Panc1 (cell line): Measurements from ENCODE around the gene COQ9.

ENCODE experiments used
- TCF7L2 ChIP-seq: IDR thresholded peaks from 2 replicates; pipeline ENCODE4 v1.6.1; 2011; ENCODE audit warnings: mild to moderate bottlenecking, low read depth, low read length, inconsistent platforms
- TF ChIP-seq, protein P1 (sequence below): fragments of 450-650 bp; IDR thresholded peaks from 2 replicates; pipeline ENCODE4 v1.5.1; 2017; ENCODE audit warnings: mild to moderate bottlenecking

DNA sequence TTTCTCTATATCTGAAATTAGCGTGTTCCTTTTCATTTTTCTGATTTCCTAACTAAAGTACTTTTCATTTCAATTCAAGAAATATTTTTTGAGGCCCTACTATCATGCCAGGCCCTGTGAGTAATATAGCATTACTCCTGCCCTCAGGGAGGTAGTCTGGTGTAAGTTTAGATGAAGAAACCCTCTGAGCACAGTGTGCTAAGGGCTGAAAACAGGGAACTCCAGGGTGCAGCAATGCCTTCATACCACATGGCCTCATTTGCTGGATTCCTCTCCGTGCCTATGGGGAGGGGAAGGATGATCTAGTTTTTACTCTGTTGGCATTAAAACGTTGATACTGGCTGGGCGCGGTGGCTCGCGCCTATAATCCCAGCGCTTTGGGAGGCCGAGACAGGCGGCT lies 4.7 kb downstream of the COQ9 start:
- TF ChIP-seq, protein P1, sequence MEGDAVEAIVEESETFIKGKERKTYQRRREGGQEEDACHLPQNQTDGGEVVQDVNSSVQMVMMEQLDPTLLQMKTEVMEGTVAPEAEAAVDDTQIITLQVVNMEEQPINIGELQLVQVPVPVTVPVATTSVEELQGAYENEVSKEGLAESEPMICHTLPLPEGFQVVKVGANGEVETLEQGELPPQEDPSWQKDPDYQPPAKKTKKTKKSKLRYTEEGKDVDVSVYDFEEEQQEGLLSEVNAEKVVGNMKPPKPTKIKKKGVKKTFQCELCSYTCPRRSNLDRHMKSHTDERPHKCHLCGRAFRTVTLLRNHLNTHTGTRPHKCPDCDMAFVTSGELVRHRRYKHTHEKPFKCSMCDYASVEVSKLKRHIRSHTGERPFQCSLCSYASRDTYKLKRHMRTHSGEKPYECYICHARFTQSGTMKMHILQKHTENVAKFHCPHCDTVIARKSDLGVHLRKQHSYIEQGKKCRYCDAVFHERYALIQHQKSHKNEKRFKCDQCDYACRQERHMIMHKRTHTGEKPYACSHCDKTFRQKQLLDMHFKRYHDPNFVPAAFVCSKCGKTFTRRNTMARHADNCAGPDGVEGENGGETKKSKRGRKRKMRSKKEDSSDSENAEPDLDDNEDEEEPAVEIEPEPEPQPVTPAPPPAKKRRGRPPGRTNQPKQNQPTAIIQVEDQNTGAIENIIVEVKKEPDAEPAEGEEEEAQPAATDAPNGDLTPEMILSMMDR: no peak
- TF ChIP-seq TCF7L2: no peak
